ENCODE measurements around the gene CLDN6. TPM values are rescaled to one million over a fixed set of nuclear protein-coding genes. Genes with fewer than 3 reads are reported as not detected.

Gene CLDN6
- total and polyA plus RNA-seq, 2 of the 13 experiments (the other 11 are each of a cell fraction or from before 2014, with no cell fraction given): 5.9 to 7.6 TPM

GRCh38 chr16:3007059-3007956, 10.7 kb downstream of the CLDN6 start (continued):
- TF ChIP-seq HIC2 (CRISPR knock-in tag; IDR thresholded peaks at IDR 0.05; ENCODE audit: low read depth) (peak; percentile 93), NR2F1 (CRISPR knock-in tag; IDR thresholded peaks at IDR 0.05) (0 out of 4 replicates have a peak, but pooled peaks of 1 of the 2 experiments have one; percentile 13), ZNF572 (CRISPR knock-in tag; IDR thresholded peaks at IDR 0.05) (no peak), ZIK1 (CRISPR knock-in tag; IDR thresholded peaks at IDR 0.05; ENCODE audit: borderline replicate concordance, low read depth) (no peak), FOXC1 (CRISPR knock-in tag; IDR thresholded peaks at IDR 0.05; ENCODE audit: borderline replicate concordance) (no peak), TRAFD1 (CRISPR knock-in tag; IDR thresholded peaks at IDR 0.05; ENCODE audit: borderline replicate concordance) (no peak), KLF6 (CRISPR knock-in tag; IDR thresholded peaks at IDR 0.05) (no peak), ZNF574 (CRISPR knock-in tag; IDR thresholded peaks at IDR 0.05) (no peak), NONO (IDR thresholded peaks at IDR 0.05) (no peak), NONO (CRISPR knock-in tag; conservative IDR thresholded peaks at IDR 0.05) (0 out of 2 replicates have a peak, but pooled peaks have one; percentile 36), SRSF4 (IDR thresholded peaks at IDR 0.05; ENCODE audit: low read depth, low read length, poor library complexity, severe bottlenecking) (no peak), ELF3 (CRISPR knock-in tag; IDR thresholded peaks at IDR 0.05) (peak; percentile 27; the same call in 1 of the 2 replicates), HDAC1 (CRISPR knock-in tag; IDR thresholded peaks at IDR 0.05) (peak; percentile 54; the same call in 1 of the 2 replicates), CREM (IDR thresholded peaks at IDR 0.05) (peak; percentile 14; the same call in 1 of the 2 replicates), CREM (CRISPR knock-in tag; IDR thresholded peaks at IDR 0.05) (no peak), ZNF891 (CRISPR knock-in tag; IDR thresholded peaks at IDR 0.05) (0 out of 2 replicates have a peak, but pooled peaks have one; percentile 14), MTF1 (CRISPR knock-in tag; IDR thresholded peaks at IDR 0.05) (no peak), RARA (CRISPR knock-in tag; IDR thresholded peaks at IDR 0.05) (no peak), ZNF546 (CRISPR knock-in tag; conservative IDR thresholded peaks at IDR 0.05) (no peak), ZKSCAN5 (CRISPR knock-in tag; IDR thresholded peaks at IDR 0.05) (no peak), BCL6 (CRISPR knock-in tag; IDR thresholded peaks at IDR 0.05) (0 out of 2 replicates have a peak, but pooled peaks have one; percentile 28), ATF2 (CRISPR knock-in tag; IDR thresholded peaks at IDR 0.05) (no peak)
